Activated CD4-positive, alpha-beta memory T cell treated with anti-CD3 and anti-CD28 coated beads for 36 hours (primary cell): ENCODE data around the gene MLLT3. TPM values are rescaled to one million over a fixed set of nuclear protein-coding genes. Genes with fewer than 3 reads are reported as not detected.

Experiments
- CTCF ChIA-PET: fragments of 350-600 bp; sonication (Branson Sonifier 250); formaldehyde crosslinking; loops from one replicate; lab custom pipeline; 2021; ENCODE audit warnings: antibody characterized with exemption, inconsistent platforms; lab: Charles Lee
- POLR2A ChIA-PET: fragments of 350-600 bp; sonication (Branson Sonifier 250); formaldehyde crosslinking; loops from one replicate; lab custom pipeline; 2021; ENCODE audit warnings: antibody characterized with exemption; lab: Charles Lee
- DNase-seq: peaks from one replicate; pipeline ENCODE4 v3.0.0-alpha.2; 2020
- H3K27ac Mint-ChIP-seq: one replicate; pipeline ENCODE4 v1.8.0; 2021; ENCODE audit warnings: mixed read lengths
- H3K27me3 Mint-ChIP-seq: one replicate; pipeline ENCODE4 v1.8.0; 2021; ENCODE audit warnings: mixed read lengths
- H3K36me3 Mint-ChIP-seq: one replicate; pipeline ENCODE4 v1.8.0; 2021; ENCODE audit warnings: mixed read lengths
- H3K4me1 Mint-ChIP-seq: one replicate; pipeline ENCODE4 v1.8.0; 2021; ENCODE audit warnings: low read depth, mixed read lengths
- H3K4me3 Mint-ChIP-seq: one replicate; pipeline ENCODE4 v1.8.0; 2021; ENCODE audit warnings: mild to moderate bottlenecking, mixed read lengths
- H3K9me3 Mint-ChIP-seq: one replicate; pipeline ENCODE4 v1.8.0; 2021; ENCODE audit warnings: mixed read lengths
- intact Hi-C: fragments of 100-400 bp; cut with micrococcal nuclease; formaldehyde crosslinking; loops from one replicate; pipeline ENCODE4 v1.15.1; 2023
- total RNA-seq, 2 experiments: library from RNA; stranded (reverse); gene quantifications; one replicate each; pipeline ENCODE4 v1.2.3, GENCODE V29; 2021

The MLLT3 gene
- total RNA-seq, 2 experiments from 2014 or later, result 30.8 to 34.0 TPM

- H3K27ac Mint-ChIP-seq, result peak overlapping the region; percentile 90
- intact Hi-C loops, result loop anchor here (1.0 to 5.0 kb wide), 12 partner anchors 16 to 1242 kb away; partner anchors contain the start of gene RPS6
These were observed 2.1 kb upstream of the MLLT3 start for GRCh38 chr9:20624201-20625002.

DNA sequence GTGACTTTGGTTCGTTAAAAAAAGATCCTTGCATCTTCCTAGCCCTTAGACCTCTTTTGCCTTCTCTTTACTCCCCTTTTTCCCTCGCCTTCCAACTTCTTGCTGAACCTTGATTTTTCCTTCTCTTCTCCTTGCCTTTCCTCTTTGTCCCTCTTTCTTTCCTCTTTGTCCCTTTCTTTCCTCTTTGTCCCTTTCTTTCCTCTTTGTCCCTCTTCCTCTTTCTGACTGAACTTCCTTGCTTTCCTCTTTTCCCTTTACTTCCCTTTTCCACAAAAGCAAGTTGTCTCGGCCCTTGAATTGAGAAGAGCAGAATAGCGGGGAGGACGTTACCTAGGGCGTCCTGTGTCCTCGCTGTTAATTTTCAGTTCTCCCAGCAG is 1.4 kb upstream of the MLLT3 start:
- POLR2A ChIA-PET, result interaction anchor here (1.2 to 2.5 kb wide), 3 partner anchors 46 to 408 kb away, joined by 4 to 6 read pairs (median 5); partner anchors contain the start of gene FOCAD
- Mint-ChIP-seq H3K4me1 (peaks cover 33% of the 10 kb centered on the region), H3K4me3 (peak overlapping the region; percentile 96), H3K27ac (peak overlapping the region; percentile 90), H3K27me3 (no peaks in the 10 kb centered on the region), H3K36me3 (peaks cover 9% of the 10 kb centered on the region), H3K9me3 (no peaks in the 10 kb centered on the region)
- intact Hi-C loops, result loop anchor here (1.0 to 5.0 kb wide), 19 partner anchors 17 to 1241 kb away; partner anchors contain the start of genes FOCAD and RPS6
- DNase-seq, result no peak
- CTCF ChIA-PET, result interaction anchor here (0.6 to 6.7 kb wide), 9 partner anchors 57 to 488 kb away, joined by 3 to 85 read pairs (median 7); no protein-coding TSS in a partner anchor

More at GRCh38 chr9:20624201-20625002, 2.1 kb upstream of the MLLT3 start:
- Mint-ChIP-seq H3K27me3 (peaks cover 2% of the 10 kb centered on the region), H3K9me3 (no peaks in the 10 kb centered on the region), H3K4me1 (peaks cover 27% of the 10 kb centered on the region), H3K36me3 (peaks cover 9% of the 10 kb centered on the region), H3K4me3 (peak overlapping the region; percentile 96)
- DNase-seq, result peak; percentile 58
- CTCF ChIA-PET, result interaction anchor here (0.6 to 6.7 kb wide), 38 partner anchors 8 to 1159 kb away, joined by 3 to 85 read pairs (median 3); partner anchors contain the start of gene FOCAD
- POLR2A ChIA-PET, result interaction anchor here (1.2 to 1.4 kb wide), 2 partner anchors 45 to 60 kb away, joined by 4 to 6 read pairs; partner anchors contain the start of gene FOCAD

- peak overlapping the region; percentile 90 for H3K27ac Mint-ChIP-seq
- intact Hi-C loops, result loop anchor here (1.0 to 5.0 kb wide), 13 partner anchors 61 to 1241 kb away; partner anchors contain the start of genes FOCAD and RPS6
- H3K4me3 Mint-ChIP-seq, result peak overlapping the region; percentile 96
- ChIA-PET CTCF (interaction anchor here (0.8 to 6.7 kb wide), 21 partner anchors 9 to 696 kb away, joined by 3 to 85 read pairs (median 5); partner anchors contain the start of gene FOCAD), POLR2A (interaction anchor here (0.5 to 2.5 kb wide), 23 partner anchors 13 to 696 kb away, joined by 3 to 37 read pairs (median 5); partner anchors contain the start of gene FOCAD)
- H3K27me3 Mint-ChIP-seq, result no peaks in the 10 kb centered on the region
- no peaks in the 10 kb centered on the region for H3K9me3 Mint-ChIP-seq
- peaks cover 9% of the 10 kb centered on the region for H3K36me3 Mint-ChIP-seq
- peak; percentile 71 for DNase-seq
- H3K4me1 Mint-ChIP-seq, result peaks cover 38% of the 10 kb centered on the region
These were observed 885 bp upstream of the MLLT3 start for GRCh38 chr9:20623021-20623747.

GRCh38 chr9:20621471-20622329 is 599 bp downstream of the MLLT3 start:
- ChIA-PET POLR2A (interaction anchor here (0.7 to 2.5 kb wide), 25 partner anchors 10 to 695 kb away, joined by 3 to 37 read pairs (median 5); partner anchors contain the start of gene FOCAD), CTCF (interaction anchor here (0.7 to 1.8 kb wide), 22 partner anchors 10 to 694 kb away, joined by 3 to 25 read pairs (median 4); partner anchors contain the start of gene FOCAD)
- Mint-ChIP-seq H3K4me1 (peaks cover 46% of the 10 kb centered on the region), H3K27ac (peak overlapping the region; percentile 94), H3K27me3 (no peaks in the 10 kb centered on the region), H3K4me3 (peak overlapping the region; percentile 96), H3K36me3 (peaks cover 9% of the 10 kb centered on the region), H3K9me3 (no peaks in the 10 kb centered on the region)
- DNase-seq, result peak; percentile 79
- intact Hi-C loops, result loop anchor here (1.0 to 5.0 kb wide), 14 partner anchors 17 to 1239 kb away; partner anchors contain the start of gene RPS6

DNA sequence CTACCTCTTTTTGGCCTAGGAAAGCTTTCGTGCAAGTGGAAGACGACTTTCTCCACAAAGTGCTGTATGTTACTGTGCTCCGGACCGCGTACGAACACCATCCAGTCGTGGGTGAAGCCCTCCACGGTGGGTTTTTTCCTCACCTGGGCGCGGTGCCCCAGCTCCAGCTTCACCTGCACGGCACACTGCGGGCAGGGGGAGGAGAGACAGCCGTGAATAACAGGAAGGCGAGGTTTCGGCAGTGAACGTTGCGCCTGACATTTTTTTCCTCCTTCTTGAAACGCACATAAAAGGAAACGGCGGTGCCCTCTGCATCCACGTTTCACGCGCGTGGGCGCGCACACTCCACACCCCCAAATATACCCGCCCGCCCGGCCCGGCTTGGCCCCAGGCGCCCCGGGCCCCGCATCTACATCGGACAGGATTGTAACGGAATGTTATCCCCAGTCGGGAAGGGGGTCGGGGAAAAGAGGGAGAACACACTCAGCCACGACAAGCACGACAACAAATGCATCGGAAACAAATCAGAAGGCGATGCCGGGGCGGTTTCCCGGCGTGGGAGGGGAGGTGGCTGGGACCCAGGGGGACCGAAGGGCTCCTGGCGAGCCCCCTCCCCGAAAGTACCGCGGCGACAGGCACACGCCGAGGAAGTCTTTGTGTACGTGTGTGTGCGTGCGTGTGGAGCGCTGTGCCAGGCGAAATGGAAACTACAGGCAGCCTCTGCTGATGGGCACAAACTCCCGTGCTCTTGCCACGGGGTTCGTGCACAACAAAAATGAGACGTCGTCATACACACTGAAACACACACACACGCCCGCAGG is 1.4 kb downstream of the MLLT3 start:
- DNase-seq, result peak; percentile 69
- intact Hi-C loops, result loop anchor here (1.0 to 5.0 kb wide), 8 partner anchors 16 to 1239 kb away; partner anchors contain the start of gene RPS6
- no peaks in the 10 kb centered on the region for H3K27me3 Mint-ChIP-seq

GRCh38 chr9:20619487-20620200 is 2.7 kb downstream of the MLLT3 start:
- POLR2A ChIA-PET, result no interaction called here
- Mint-ChIP-seq H3K9me3 (no peaks in the 10 kb centered on the region), H3K27me3 (no peaks in the 10 kb centered on the region), H3K4me1 (peaks cover 50% of the 10 kb centered on the region), H3K36me3 (peaks cover 9% of the 10 kb centered on the region), H3K27ac (no peak overlapping the region), H3K4me3 (peak overlapping the region; percentile 73)
- CTCF ChIA-PET, result interaction anchor here (0.7 to 1.6 kb wide), 3 partner anchors 10 to 322 kb away, joined by 3 read pairs; no protein-coding TSS in a partner anchor
- intact Hi-C loops, result loop anchor here (1.0 to 5.0 kb wide), 8 partner anchors 15 to 1237 kb away; partner anchors contain the start of gene RPS6
- DNase-seq, result peak; percentile 27

More for the DNA sequence above, 1.4 kb downstream of the MLLT3 start:
- ChIA-PET CTCF (interaction anchor here (0.5 to 1.8 kb wide), 4 partner anchors 15 to 266 kb away, joined by 3 to 7 read pairs (median 5); no protein-coding TSS in a partner anchor), POLR2A (interaction anchor here (1.0 to 2.5 kb wide), 10 partner anchors 9 to 411 kb away, joined by 3 to 37 read pairs (median 8); partner anchors contain the start of gene FOCAD)
- Mint-ChIP-seq H3K27ac (peak overlapping the region; percentile 94), H3K4me1 (peaks cover 49% of the 10 kb centered on the region), H3K4me3 (peak overlapping the region; percentile 96), H3K9me3 (no peaks in the 10 kb centered on the region), H3K36me3 (peaks cover 9% of the 10 kb centered on the region)

DNA sequence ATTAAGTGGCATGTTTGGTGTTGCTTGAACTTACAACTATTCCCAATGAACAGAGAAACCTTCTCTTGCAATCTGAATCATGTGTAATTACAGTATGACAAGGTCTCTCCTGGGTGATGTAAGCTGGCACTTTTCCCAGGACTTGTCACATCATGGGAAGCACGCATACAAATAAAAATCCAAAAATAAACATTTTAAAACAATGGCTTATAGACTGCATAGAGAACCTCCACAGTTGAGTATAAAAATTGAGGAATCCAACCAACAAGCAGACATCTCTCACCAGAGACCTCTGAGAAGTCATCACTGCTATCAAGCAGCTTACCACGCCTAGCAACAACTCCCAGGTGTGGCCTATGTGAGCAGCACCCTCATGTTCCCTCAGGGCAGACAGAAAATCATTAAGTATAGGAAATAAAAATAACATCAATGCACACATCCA is 3.9 kb downstream of the MLLT3 start:
- peaks cover 9% of the 10 kb centered on the region for H3K36me3 Mint-ChIP-seq
- H3K9me3 Mint-ChIP-seq, result no peaks in the 10 kb centered on the region
- DNase-seq, result no peak
- CTCF ChIA-PET, result interaction anchor here (1.0 to 1.6 kb wide), 2 partner anchors 19 to 323 kb away, joined by 3 read pairs; no protein-coding TSS in a partner anchor
- H3K4me1 Mint-ChIP-seq, result peaks cover 46% of the 10 kb centered on the region
- no peak overlapping the region for H3K27ac Mint-ChIP-seq
- POLR2A ChIA-PET, result interaction anchor here (1.2 kb wide), 1 partner anchor 66 kb away, joined by 4 read pairs; the partner anchor contains the start of gene FOCAD
- intact Hi-C loops, result no loop called here
- no peaks in the 10 kb centered on the region for H3K27me3 Mint-ChIP-seq
- H3K4me3 Mint-ChIP-seq, result no peak overlapping the region

DNA sequence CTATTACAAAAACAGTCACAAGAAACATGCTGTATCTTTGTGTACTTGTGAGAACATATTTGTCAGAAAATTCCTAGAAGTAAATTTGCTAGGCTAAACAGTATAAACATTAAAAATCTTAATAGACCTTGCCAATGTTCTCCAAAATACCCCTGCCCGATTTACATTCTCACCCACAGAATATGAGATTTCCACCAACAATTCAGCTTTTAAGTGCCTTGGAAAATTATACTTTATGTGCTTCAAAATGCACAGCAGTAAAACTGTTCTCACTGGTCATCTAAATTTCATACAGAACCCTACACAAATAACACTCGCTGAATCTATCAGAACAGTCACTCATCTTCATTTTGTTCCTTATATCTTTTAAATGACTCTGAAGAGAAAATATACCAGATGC is 5.5 kb downstream of the MLLT3 start:
- intact Hi-C loops, result no loop called here
- ChIA-PET POLR2A (no interaction called here), CTCF (interaction anchor here (1.2 kb wide), 1 partner anchor 18 kb away, joined by 4 read pairs; no protein-coding TSS in a partner anchor)
- no peak overlapping the region for H3K27ac Mint-ChIP-seq
- no peaks in the 10 kb centered on the region for H3K9me3 Mint-ChIP-seq
- no peak overlapping the region for H3K4me3 Mint-ChIP-seq
- peaks cover 9% of the 10 kb centered on the region for H3K36me3 Mint-ChIP-seq
- H3K4me1 Mint-ChIP-seq, result peaks cover 61% of the 10 kb centered on the region
- H3K27me3 Mint-ChIP-seq, result no peaks in the 10 kb centered on the region
- DNase-seq, result no peak

DNA sequence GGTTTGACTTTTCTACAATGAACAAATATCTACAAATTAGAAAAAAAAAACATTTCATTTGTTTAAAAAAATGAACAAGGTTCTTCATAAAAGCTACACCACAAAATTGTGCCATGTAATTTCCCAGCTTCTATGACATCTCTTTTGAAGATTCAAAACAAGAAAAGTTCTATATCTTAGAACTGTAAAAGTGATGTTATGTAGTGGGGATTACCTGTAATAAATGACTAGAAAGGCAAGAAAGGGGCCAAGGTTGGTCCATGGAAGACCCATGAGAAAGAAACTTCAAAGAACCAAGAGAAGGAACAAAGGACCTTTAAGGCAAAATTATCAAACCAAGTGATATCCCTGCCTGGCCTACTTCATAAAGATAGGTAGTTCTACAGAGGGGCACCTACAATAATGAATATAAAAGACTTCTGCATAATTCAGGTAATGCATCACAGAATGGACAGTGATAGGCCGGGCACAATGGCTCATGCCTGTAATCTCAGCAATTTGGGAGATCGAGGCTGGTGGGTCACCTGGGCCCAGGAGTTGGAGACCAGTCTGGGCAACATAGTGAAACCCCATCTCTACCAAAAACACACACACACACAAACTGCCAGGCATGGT is 7.6 kb downstream of the MLLT3 start:
- intact Hi-C loops, result no loop called here
- DNase-seq, result no peak
- CTCF ChIA-PET, result interaction anchor here (1.1 kb wide), 1 partner anchor 326 kb away, joined by 3 read pairs; no protein-coding TSS in a partner anchor
- H3K4me1 Mint-ChIP-seq, result peaks cover 69% of the 10 kb centered on the region
- H3K36me3 Mint-ChIP-seq, result peaks cover 1% of the 10 kb centered on the region
- POLR2A ChIA-PET, result no interaction called here
- H3K9me3 Mint-ChIP-seq, result no peaks in the 10 kb centered on the region
- H3K4me3 Mint-ChIP-seq, result no peak overlapping the region
- no peaks in the 10 kb centered on the region for H3K27me3 Mint-ChIP-seq
- H3K27ac Mint-ChIP-seq, result peak overlapping the region; percentile 29
